Measurements from ENCODE around the gene TAX1BP1. TPM values are rescaled to one million over a fixed set of nuclear protein-coding genes. Genes with fewer than 3 reads are reported as not detected.
A peak's percentile ranks its signal among the peaks of the same experiment; 100 is the strongest.

The TAX1BP1 gene
- total RNA-seq, 6 donors from 2014 or later: 66.8 to 175 (median 100) TPM

DNA sequence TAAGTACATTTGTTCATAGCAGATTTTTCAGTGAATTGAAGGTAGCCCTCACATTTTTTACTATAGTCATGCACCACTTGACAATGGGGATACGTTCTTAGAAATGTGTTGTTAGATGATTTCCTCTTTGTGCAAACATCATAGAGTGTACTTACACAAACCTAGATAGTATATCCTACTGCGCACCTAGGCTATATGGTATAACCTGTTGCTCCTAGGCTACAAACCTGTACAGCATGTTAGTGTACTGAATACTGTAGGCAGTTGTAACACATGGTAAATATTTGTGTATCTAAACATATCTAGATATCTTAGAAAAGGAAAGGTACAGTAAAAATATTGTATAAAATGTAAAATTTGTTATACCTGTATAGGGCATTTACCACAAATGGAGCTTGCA is 41.2 kb downstream of the TAX1BP1 start:
- TF ChIP-seq EP300 (IDR thresholded peaks at IDR 0.05) (no peak), CTCF (IDR thresholded peaks at IDR 0.05) (no peak), POLR2AphosphoS5 (IDR thresholded peaks at IDR 0.05) (no peak), POLR2A (IDR thresholded peaks at IDR 0.05) (no peak)
- no peak for DNase-seq
- no peak overlapping the region for H3K27ac ChIP-seq
- H3K9me3 ChIP-seq: no peaks in the 10 kb centered on the region
- WGBS, 2 donors: 65 to 88% methylated on average over 2 of the region's 2 CpGs
- no peak overlapping the region for H3K4me3 ChIP-seq
- H3K4me1 ChIP-seq: peaks cover 0 to 5% (median 3%) of the 10 kb centered on the region in 4 donors
- ATAC-seq (ENCODE audit: low FRiP score in 2 of 2): no peak
- H3K27me3 ChIP-seq: no peaks in the 10 kb centered on the region
- peaks cover 0 to 22% (median 8%) of the 10 kb centered on the region in 4 donors for H3K36me3 ChIP-seq

- ATAC-seq (ENCODE audit: low FRiP score in 2 of 2) (peak in 1 of 2 donors; percentile 44), DNase-seq (no peak)
- no peaks in the 10 kb centered on the region for H3K27me3 ChIP-seq
- H3K36me3 ChIP-seq: peaks cover 0 to 39% (median 15%) of the 10 kb centered on the region in 4 donors
- H3K4me1 ChIP-seq: peaks cover 0 to 5% (median 3%) of the 10 kb centered on the region in 4 donors
- no peak for TF ChIP-seq POLR2AphosphoS5 (IDR thresholded peaks at IDR 0.05)
- no peaks in the 10 kb centered on the region for H3K9me3 ChIP-seq
- 66 to 72% methylated on average over 2 of the region's 2 CpGs for WGBS, 2 donors
- no peak overlapping the region for H3K4me3 ChIP-seq
- H3K27ac ChIP-seq: no peak overlapping the region
Measured at GRCh38 chr7:27782849-27783248, 42.9 kb downstream of the TAX1BP1 start.

- no peak for ATAC-seq (ENCODE audit: low FRiP score in 2 of 2)
- peaks cover 0 to 5% (median 3%) of the 10 kb centered on the region in 4 donors for H3K4me1 ChIP-seq
- no peak overlapping the region for H3K4me3 ChIP-seq
- DNase-seq: no peak
- peak in 5 of 6 experiments; percentile 31 to 40 (median 35) for TF ChIP-seq CTCF (IDR thresholded peaks at IDR 0.05)
- no peak for TF ChIP-seq EP300 (IDR thresholded peaks at IDR 0.05)
- no peak for TF ChIP-seq POLR2AphosphoS5 (IDR thresholded peaks at IDR 0.05)
- TF ChIP-seq POLR2A (IDR thresholded peaks at IDR 0.05): no peak
- no peaks in the 10 kb centered on the region for H3K27me3 ChIP-seq
- H3K9me3 ChIP-seq: no peaks in the 10 kb centered on the region
- 63 to 69% methylated on average over 6 of the region's 6 CpGs for WGBS, 2 donors
- H3K36me3 ChIP-seq: peaks cover 0 to 48% (median 19%) of the 10 kb centered on the region in 4 donors
- H3K27ac ChIP-seq: no peak overlapping the region
Measured at GRCh38 chr7:27784399-27785053, 44.6 kb downstream of the TAX1BP1 start.

DNA sequence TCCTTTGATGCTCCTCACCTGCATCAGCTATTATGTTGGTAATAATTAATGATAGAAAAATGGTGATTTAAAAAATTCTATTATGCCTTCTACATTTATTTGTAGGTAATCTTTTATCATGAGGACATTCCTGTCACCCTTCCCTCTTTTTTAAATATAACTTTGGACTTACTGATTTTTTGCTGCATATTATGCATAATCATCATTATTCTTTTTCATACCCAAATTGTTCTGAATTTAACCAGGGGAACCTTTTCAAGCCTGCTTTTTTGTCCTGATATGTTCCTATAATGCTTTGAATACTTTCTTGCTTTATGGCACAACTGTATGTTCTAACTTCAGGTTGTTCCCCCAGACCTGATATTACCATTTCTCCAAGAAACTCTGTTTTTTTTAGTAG is 48.5 kb downstream of the TAX1BP1 start:
- H3K36me3 ChIP-seq: peaks cover 7 to 60% (median 29%) of the 10 kb centered on the region in 4 donors
- H3K9me3 ChIP-seq: no peaks in the 10 kb centered on the region
- H3K27me3 ChIP-seq: no peaks in the 10 kb centered on the region
- no peak overlapping the region for H3K4me3 ChIP-seq
- H3K4me1 ChIP-seq: peaks cover 0 to 5% (median 3%) of the 10 kb centered on the region in 4 donors
- TF ChIP-seq POLR2AphosphoS5 (IDR thresholded peaks at IDR 0.05) (no peak), CTCF (IDR thresholded peaks at IDR 0.05) (no peak), EP300 (IDR thresholded peaks at IDR 0.05) (no peak), POLR2A (IDR thresholded peaks at IDR 0.05) (no peak)
- no peak overlapping the region for H3K27ac ChIP-seq
- ATAC-seq (ENCODE audit: low FRiP score in 2 of 2): no peak
- no peak for DNase-seq

DNA sequence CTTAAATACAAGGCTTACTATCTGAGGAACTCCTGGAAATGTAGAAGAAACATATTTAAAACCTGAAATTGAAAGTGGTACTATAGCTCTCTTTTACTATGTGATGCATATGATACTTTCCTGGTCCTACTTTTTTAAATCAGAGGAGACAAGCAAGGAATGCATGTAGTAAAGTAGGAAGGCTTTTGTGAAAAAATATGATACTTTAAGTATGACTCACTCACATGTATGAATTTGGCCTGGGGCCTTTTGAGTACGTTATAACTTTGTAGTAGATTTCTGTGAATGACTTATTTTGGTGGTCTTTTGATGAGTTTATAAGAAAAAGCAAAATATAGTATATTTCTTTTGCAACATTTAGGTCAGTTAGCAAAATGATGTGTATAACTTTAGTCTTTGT is 53.8 kb downstream of the TAX1BP1 start:
- Histone ChIP-seq H3K9me3 (no peaks in the 10 kb centered on the region), H3K4me3 (no peak overlapping the region), H3K36me3 (peaks cover 3 to 65% (median 32%) of the 10 kb centered on the region in 4 donors), H3K4me1 (no peaks in the 10 kb centered on the region), H3K27me3 (no peaks in the 10 kb centered on the region), H3K27ac (no peak overlapping the region)
- 74 to 80% methylated on average over 1 of the region's 1 CpG for WGBS, 2 donors
- TF ChIP-seq EP300 (IDR thresholded peaks at IDR 0.05): no peak
- TF ChIP-seq CTCF (IDR thresholded peaks at IDR 0.05): no peak
- TF ChIP-seq POLR2AphosphoS5 (IDR thresholded peaks at IDR 0.05): no peak
- no peak for TF ChIP-seq POLR2A (IDR thresholded peaks at IDR 0.05)
- ATAC-seq (ENCODE audit: low FRiP score in 2 of 2) (no peak), DNase-seq (no peak)
